MM.1S (cell line): ENCODE results near the gene CCDC148.
"Not testable (repeated sequence)": the region's sequence is repeated elsewhere in the genome, so short reads cannot be mapped to it uniquely, and the experiment has no call there.

Source experiments
- DNase-seq: peaks from one replicate; pipeline ENCODE4 v3.0.0-alpha.2; 2015
- H2AFZ ChIP-seq: fragments of 300-600 bp; sonication (generic); 2 replicates; pipeline ENCODE4 v1.6.0; 2016; ENCODE audit warnings: antibody characterized with exemption, low read length
- H3F3A ChIP-seq: fragments of 300-600 bp; sonication (generic); 2 replicates; pipeline ENCODE4 v1.6.1; 2016; ENCODE audit warnings: mild to moderate bottlenecking, antibody characterized with exemption, low read length, moderate library complexity, mixed read lengths; ENCODE audit not compliant: insufficient read depth
- H3K27ac ChIP-seq: fragments of 300-600 bp; sonication (generic); 2 replicates; pipeline ENCODE4 v1.5.1; 2016; ENCODE audit warnings: mild to moderate bottlenecking, low read length
- H3K27me3 ChIP-seq: fragments of 300-600 bp; sonication (generic); replicated peaks from 2 replicates; pipeline ENCODE4 v1.6.0; 2016; ENCODE audit warnings: low read length; ENCODE audit not compliant: insufficient read depth
- H3K36me3 ChIP-seq: fragments of 300-600 bp; sonication (generic); replicated peaks from 2 replicates; pipeline ENCODE4 v1.6.1; 2016; ENCODE audit warnings: mild to moderate bottlenecking, low read length, mixed read lengths; ENCODE audit not compliant: insufficient read depth
- H3K4me1 ChIP-seq: fragments of 300-600 bp; sonication (generic); 2 replicates; pipeline ENCODE4 v1.6.1; 2016; ENCODE audit warnings: low read length, mixed read lengths
- H3K4me2 ChIP-seq: fragments of 300-600 bp; sonication (generic); 2 replicates; pipeline ENCODE4 v1.6.0; 2016; ENCODE audit warnings: low read depth, low read length
- H3K4me3 ChIP-seq: fragments of 300-600 bp; sonication (generic); 2 replicates; pipeline ENCODE4 v1.5.1; 2016; ENCODE audit warnings: low read length, mixed read lengths
- H3K79me2 ChIP-seq: fragments of 300-600 bp; sonication (generic); 2 replicates; pipeline ENCODE4 v1.6.1; 2016; ENCODE audit warnings: mixed run types, low read length, mixed read lengths
- H3K9ac ChIP-seq: fragments of 300-600 bp; sonication (generic); 2 replicates; pipeline ENCODE4 v1.6.1; 2016; ENCODE audit warnings: low read length, mixed read lengths
- H3K9me2 ChIP-seq: fragments of 300-600 bp; sonication (generic); replicated peaks from 2 replicates; pipeline ENCODE4 v1.6.1; 2016; ENCODE audit warnings: mild to moderate bottlenecking, low read length, mixed read lengths; ENCODE audit not compliant: insufficient read depth
- H3K9me3 ChIP-seq: fragments of 300-600 bp; sonication (generic); replicated peaks from 2 replicates; pipeline ENCODE4 v1.6.1; 2016; ENCODE audit warnings: mild to moderate bottlenecking, low read length, mixed read lengths; ENCODE audit not compliant: insufficient read depth
- H4K20me1 ChIP-seq: fragments of 300-600 bp; sonication (generic); 2 replicates; pipeline ENCODE4 v1.6.1; 2016; ENCODE audit warnings: mild to moderate bottlenecking, low read length, moderate library complexity, mixed read lengths; ENCODE audit not compliant: insufficient read depth
- EZH2 ChIP-seq: fragments of 300-600 bp; sonication (generic); optimal IDR thresholded peaks from 2 replicates; pipeline ENCODE3; 2017; ENCODE audit warnings: low read depth, mild to moderate bottlenecking, antibody characterized with exemption, low read length, mixed read lengths
- EZH2phosphoT487 ChIP-seq: fragments of 300-600 bp; sonication (generic); IDR thresholded peaks from 2 replicates; pipeline ENCODE4 v1.6.1; 2018; ENCODE audit warnings: antibody characterized with exemption, low read length
- TF ChIP-seq, protein P1 (sequence below): fragments of 300-600 bp; sonication (generic); IDR thresholded peaks from 2 replicates; pipeline ENCODE4 v1.5.1; 2016; ENCODE audit warnings: antibody characterized with exemption, low read length, mixed read lengths

CCDC148 gene

DNA sequence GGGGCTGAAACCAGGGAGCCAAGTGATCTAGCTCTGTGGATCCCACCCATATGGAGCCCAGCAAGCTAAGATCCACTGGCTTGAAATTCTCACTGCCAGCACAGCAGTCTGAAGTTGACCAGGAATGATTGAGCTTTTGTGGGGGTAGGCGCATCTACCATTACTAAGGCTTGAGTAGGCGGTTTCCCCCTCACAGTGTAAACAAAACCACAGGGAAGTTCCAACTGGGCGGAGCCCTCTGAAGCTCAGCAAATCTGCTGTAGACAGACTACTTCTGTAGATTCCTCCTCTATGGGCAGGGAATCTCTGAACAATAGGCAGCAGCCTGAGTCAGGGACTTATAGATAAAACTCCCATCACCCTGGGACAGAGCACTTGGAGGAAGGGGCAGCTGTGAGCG, 96.7 kb downstream of the CCDC148 start:
- H3K79me2 ChIP-seq: no peaks in the 10 kb centered on the region
- no peak for DNase-seq
- H3K9me2 ChIP-seq: no peaks in the 10 kb centered on the region
- no peak overlapping the region for H3K27ac ChIP-seq
- H3K4me2 ChIP-seq: no peak overlapping the region
- no peak overlapping the region for H3K9ac ChIP-seq
- H3K4me3 ChIP-seq: no peak overlapping the region
- H3K36me3 ChIP-seq: no peaks in the 10 kb centered on the region
- no peaks in the 10 kb centered on the region for H3K27me3 ChIP-seq
- no peaks in the 10 kb centered on the region for H3K9me3 ChIP-seq
- H2AFZ ChIP-seq: no peak overlapping the region
- H4K20me1 ChIP-seq: no peaks in the 10 kb centered on the region
- TF ChIP-seq EZH2phosphoT487: no peak
- TF ChIP-seq, protein P1, sequence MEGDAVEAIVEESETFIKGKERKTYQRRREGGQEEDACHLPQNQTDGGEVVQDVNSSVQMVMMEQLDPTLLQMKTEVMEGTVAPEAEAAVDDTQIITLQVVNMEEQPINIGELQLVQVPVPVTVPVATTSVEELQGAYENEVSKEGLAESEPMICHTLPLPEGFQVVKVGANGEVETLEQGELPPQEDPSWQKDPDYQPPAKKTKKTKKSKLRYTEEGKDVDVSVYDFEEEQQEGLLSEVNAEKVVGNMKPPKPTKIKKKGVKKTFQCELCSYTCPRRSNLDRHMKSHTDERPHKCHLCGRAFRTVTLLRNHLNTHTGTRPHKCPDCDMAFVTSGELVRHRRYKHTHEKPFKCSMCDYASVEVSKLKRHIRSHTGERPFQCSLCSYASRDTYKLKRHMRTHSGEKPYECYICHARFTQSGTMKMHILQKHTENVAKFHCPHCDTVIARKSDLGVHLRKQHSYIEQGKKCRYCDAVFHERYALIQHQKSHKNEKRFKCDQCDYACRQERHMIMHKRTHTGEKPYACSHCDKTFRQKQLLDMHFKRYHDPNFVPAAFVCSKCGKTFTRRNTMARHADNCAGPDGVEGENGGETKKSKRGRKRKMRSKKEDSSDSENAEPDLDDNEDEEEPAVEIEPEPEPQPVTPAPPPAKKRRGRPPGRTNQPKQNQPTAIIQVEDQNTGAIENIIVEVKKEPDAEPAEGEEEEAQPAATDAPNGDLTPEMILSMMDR: no peak
- no peak for TF ChIP-seq EZH2
- H3K4me1 ChIP-seq: no peaks in the 10 kb centered on the region
- H3F3A ChIP-seq: no peaks in the 10 kb centered on the region

DNA sequence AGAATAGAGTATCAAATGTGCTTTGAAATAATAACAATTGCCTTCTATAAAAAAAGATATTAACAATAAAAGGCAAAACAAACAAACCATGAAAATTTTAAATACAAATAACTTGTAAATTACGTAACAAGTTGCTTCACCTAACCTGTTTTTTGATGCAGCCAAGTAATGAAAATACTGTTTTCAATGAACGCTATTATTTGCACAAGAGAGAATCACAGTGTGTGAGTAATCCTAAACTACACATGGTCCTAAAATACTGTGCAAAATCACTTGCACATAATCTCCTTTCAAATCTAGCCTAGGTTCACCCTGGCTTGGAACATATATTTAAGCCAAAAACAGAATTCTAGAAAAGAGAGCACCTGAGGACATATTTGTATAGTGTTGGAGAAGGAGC, 98.9 kb downstream of the CCDC148 start:
- H3K27me3 ChIP-seq: no peaks in the 10 kb centered on the region
- no peak for DNase-seq
- no peak for TF ChIP-seq EZH2
- no peak for TF ChIP-seq EZH2phosphoT487
- TF ChIP-seq, protein P1: no peak
- no peaks in the 10 kb centered on the region for H3K9me3 ChIP-seq
- H3K79me2 ChIP-seq: no peaks in the 10 kb centered on the region
- H3F3A ChIP-seq: no peaks in the 10 kb centered on the region
- no peaks in the 10 kb centered on the region for H3K36me3 ChIP-seq
- H3K9me2 ChIP-seq: no peaks in the 10 kb centered on the region
- no peak overlapping the region for H3K4me3 ChIP-seq
- no peaks in the 10 kb centered on the region for H4K20me1 ChIP-seq
- H3K4me2 ChIP-seq: no peak overlapping the region
- no peaks in the 10 kb centered on the region for H3K4me1 ChIP-seq
- no peak overlapping the region for H3K9ac ChIP-seq
- no peak overlapping the region for H2AFZ ChIP-seq
- H3K27ac ChIP-seq: no peak overlapping the region

- Histone ChIP-seq H3K9ac (no peak overlapping the region), H4K20me1 (no peaks in the 10 kb centered on the region), H3K4me1 (no peaks in the 10 kb centered on the region), H3K79me2 (no peaks in the 10 kb centered on the region), H3K9me2 (no peaks in the 10 kb centered on the region), H3K9me3 (no peaks in the 10 kb centered on the region), H3K4me3 (no peak overlapping the region), H2AFZ (no peak overlapping the region), H3K4me2 (no peak overlapping the region), H3K27ac (no peak overlapping the region), H3K36me3 (no peaks in the 10 kb centered on the region), H3K27me3 (no peaks in the 10 kb centered on the region), H3F3A (no peaks in the 10 kb centered on the region)
- DNase-seq: no peak
- TF ChIP-seq EZH2phosphoT487: no peak
- no peak for TF ChIP-seq EZH2
- TF ChIP-seq, protein P1: no peak
These were observed 99.4 kb downstream of the CCDC148 start for GRCh38 chr2:158357122-158357521.

DNA sequence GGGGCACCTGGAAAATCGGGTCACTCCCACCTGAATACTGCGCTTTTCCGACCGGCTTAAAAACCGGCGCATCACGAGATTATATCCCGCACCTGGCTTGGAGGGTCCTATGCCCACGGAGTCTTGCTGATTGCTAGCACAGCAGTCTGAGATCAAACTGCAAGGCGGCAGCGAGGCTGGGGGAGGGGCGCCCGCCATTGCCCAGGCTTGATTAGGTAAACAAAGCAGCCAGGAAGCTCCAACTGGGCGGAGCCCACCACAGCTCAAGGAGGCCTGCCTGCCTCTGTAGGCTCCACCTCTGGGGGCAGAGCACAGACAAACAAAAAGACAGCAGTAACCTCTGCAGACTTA, 105.1 kb downstream of the CCDC148 start:
- H3K4me2 ChIP-seq, DNase-seq: not testable (repeated sequence)

DNA sequence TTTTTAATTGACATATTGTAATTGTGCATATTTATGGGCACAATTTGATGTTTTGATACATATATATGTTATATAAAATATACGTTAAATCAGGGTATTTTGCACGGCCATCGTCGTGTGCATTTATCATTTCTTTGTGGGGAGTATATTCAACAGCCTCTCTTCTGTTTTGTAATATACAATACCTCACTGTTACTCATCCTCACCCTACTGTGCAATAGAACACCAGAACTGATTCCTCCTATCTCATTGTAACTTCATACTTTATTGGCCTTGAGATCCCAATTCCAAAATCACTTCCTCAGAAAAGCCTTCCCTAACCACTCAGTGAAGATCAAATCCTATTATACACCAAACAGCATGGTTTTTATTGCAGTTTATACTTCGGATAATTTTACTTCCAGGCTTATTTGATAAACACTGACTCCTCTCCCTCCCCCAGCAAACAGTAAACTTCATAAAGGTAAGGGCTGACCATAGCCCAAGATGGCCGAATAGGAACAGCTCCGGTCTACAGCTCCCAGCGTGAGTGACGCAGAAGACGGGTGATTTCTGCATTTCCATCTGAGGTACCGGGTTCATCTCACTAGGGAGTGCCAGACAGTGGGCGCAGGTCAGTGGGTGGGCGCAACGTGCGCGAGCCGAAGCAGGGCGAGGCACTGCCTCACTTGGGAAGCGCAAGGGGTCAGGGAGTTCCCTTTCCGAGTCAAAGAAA, 105.6 kb downstream of the CCDC148 start:
- not testable (repeated sequence) for H3F3A ChIP-seq, H3K9ac ChIP-seq, H3K27ac ChIP-seq, H3K36me3 ChIP-seq, H2AFZ ChIP-seq, H3K79me2 ChIP-seq, H3K27me3 ChIP-seq, H4K20me1 ChIP-seq, H3K9me2 ChIP-seq, H3K4me1 ChIP-seq, H3K4me3 ChIP-seq, H3K4me2 ChIP-seq, H3K9me3 ChIP-seq, DNase-seq

More for the DNA sequence above, 105.1 kb downstream of the CCDC148 start:
- not testable (repeated sequence) for H3K9ac ChIP-seq, H3K4me1 ChIP-seq, H3K79me2 ChIP-seq, H3K4me3 ChIP-seq, H3K36me3 ChIP-seq, H3K9me2 ChIP-seq, H3F3A ChIP-seq, H2AFZ ChIP-seq, H3K27me3 ChIP-seq, H3K27ac ChIP-seq, H3K9me3 ChIP-seq, H4K20me1 ChIP-seq
